H9 (cell line): ENCODE results near the gene FANCI. TPM values are rescaled to one million over a fixed set of nuclear protein-coding genes. Genes with fewer than 3 reads are reported as not detected.
"Not testable (repeated sequence)": the region's sequence is repeated elsewhere in the genome, so short reads cannot be mapped to it uniquely, and the experiment has no call there.

Experiments
- DNase-seq: peaks from one replicate; pipeline ENCODE4 v3.0.0-alpha.2; 2017
- H2AFZ ChIP-seq: one replicate; pipeline ENCODE4 v1.6.1; 2013; ENCODE audit warnings: mild to moderate bottlenecking, low read length, control low read depth, moderate library complexity
- H2AK5ac ChIP-seq: 2 replicates; pipeline ENCODE4 v1.6.1; 2013; ENCODE audit warnings: low read length, control low read depth, mixed read lengths; ENCODE audit not compliant: insufficient read length
- H2BK120ac ChIP-seq: one replicate; pipeline ENCODE4 v1.6.1; 2013; ENCODE audit warnings: low read depth, mild to moderate bottlenecking, low read length, control low read depth, inconsistent platforms; ENCODE audit not compliant: poor library complexity, severe bottlenecking
- H2BK12ac ChIP-seq: 2 replicates; pipeline ENCODE4 v1.6.1; 2013; ENCODE audit warnings: low read length, control low read depth, mixed read lengths, low read depth; ENCODE audit not compliant: insufficient read length
- H2BK15ac ChIP-seq: 2 replicates; pipeline ENCODE4 v1.6.1; 2013; ENCODE audit warnings: low read depth, low read length, control low read depth
- H2BK20ac ChIP-seq: one replicate; pipeline ENCODE4 v1.6.1; 2013; ENCODE audit warnings: low read depth, mild to moderate bottlenecking, low read length, control low read depth, inconsistent platforms; ENCODE audit not compliant: poor library complexity, severe bottlenecking
- H2BK5ac ChIP-seq: 2 replicates; pipeline ENCODE4 v1.6.1; 2013; ENCODE audit warnings: low read length, control low read depth, mixed read lengths; ENCODE audit not compliant: insufficient read length
- H3K14ac ChIP-seq: 2 replicates; pipeline ENCODE4 v1.6.1; 2013; ENCODE audit warnings: low read length, control low read depth; ENCODE audit not compliant: insufficient read depth
- H3K18ac ChIP-seq: 2 replicates; pipeline ENCODE4 v1.6.1; 2013; ENCODE audit warnings: low read depth, mild to moderate bottlenecking, mixed read lengths, low read length, control low read depth; ENCODE audit not compliant: insufficient read length
- H3K23ac ChIP-seq: 2 replicates; pipeline ENCODE4 v1.6.1; 2013; ENCODE audit warnings: low read length, control low read depth, mixed read lengths, low read depth; ENCODE audit not compliant: insufficient read length
- H3K23me2 ChIP-seq: 2 replicates; pipeline ENCODE4 v1.6.1; 2013; ENCODE audit warnings: low read depth, mild to moderate bottlenecking, mixed read lengths, low read length, control low read depth; ENCODE audit not compliant: insufficient read length, poor library complexity, severe bottlenecking
- H3K27ac ChIP-seq: 2 replicates; pipeline ENCODE4 v1.5.1; 2013; ENCODE audit warnings: low read length, control low read depth, mixed read lengths, low read depth; ENCODE audit not compliant: insufficient read length
- H3K27me3 ChIP-seq: 2 replicates; pipeline ENCODE4 v1.6.1; 2013; ENCODE audit warnings: low read length, control low read depth, inconsistent platforms; ENCODE audit not compliant: insufficient read depth
- H3K4ac ChIP-seq: 2 replicates; pipeline ENCODE4 v1.6.1; 2013; ENCODE audit warnings: low read depth, mild to moderate bottlenecking, control low read depth, inconsistent platforms, low read length, moderate library complexity
- H3K4me1 ChIP-seq: 2 replicates; pipeline ENCODE4 v1.6.1; 2013; ENCODE audit warnings: low read length, control low read depth, inconsistent platforms; ENCODE audit not compliant: insufficient read depth
- H3K4me2 ChIP-seq: 2 replicates; pipeline ENCODE4 v1.6.1; 2013; ENCODE audit warnings: low read length, control low read depth, mixed read lengths; ENCODE audit not compliant: insufficient read length, insufficient read depth
- H3K56ac ChIP-seq: 2 replicates; pipeline ENCODE4 v1.6.1; 2013; ENCODE audit warnings: low read depth, mild to moderate bottlenecking, mixed read lengths, low read length, control low read depth; ENCODE audit not compliant: insufficient read length
- H3K79me1 ChIP-seq: 2 replicates; pipeline ENCODE4 v1.6.1; 2013; ENCODE audit warnings: low read depth, mild to moderate bottlenecking, moderate library complexity, low read length, control low read depth, inconsistent platforms; ENCODE audit not compliant: insufficient read depth, poor library complexity, severe bottlenecking
- H3K79me2 ChIP-seq: 2 replicates; pipeline ENCODE4 v1.6.1; 2013; ENCODE audit warnings: low read length, control low read depth, inconsistent platforms; ENCODE audit not compliant: insufficient read depth
- H3K9ac ChIP-seq: 2 replicates; pipeline ENCODE4 v1.6.1; 2013; ENCODE audit warnings: low read length, control low read depth, mixed read lengths; ENCODE audit not compliant: insufficient read length; ENCODE audit errors: extremely low read depth
- H3K9me3 ChIP-seq: one replicate; pipeline ENCODE4 v1.6.1; 2013; ENCODE audit warnings: low read depth, low read length, inconsistent platforms; ENCODE audit not compliant: control insufficient read depth
- H3T11ph ChIP-seq: one replicate; pipeline ENCODE4 v1.6.1; 2013; ENCODE audit warnings: mild to moderate bottlenecking, low read length, control low read depth, inconsistent platforms
- H4K20me1 ChIP-seq: one replicate; pipeline ENCODE4 v1.6.1; 2013; ENCODE audit not compliant: control insufficient read depth, insufficient read length, insufficient read depth
- H4K5ac ChIP-seq: 2 replicates; pipeline ENCODE4 v1.6.1; 2013; ENCODE audit warnings: low read depth, mild to moderate bottlenecking, mixed read lengths, low read length, control low read depth; ENCODE audit not compliant: insufficient read length
- H4K8ac ChIP-seq: replicated peaks from 2 replicates; pipeline ENCODE4 v1.6.1; 2013; ENCODE audit warnings: low read length, control low read depth, mixed read lengths, low read depth; ENCODE audit not compliant: insufficient read length
- H4K91ac ChIP-seq: 2 replicates; pipeline ENCODE4 v1.6.1; 2013; ENCODE audit warnings: low read depth, mild to moderate bottlenecking, moderate library complexity, mixed read lengths, low read length, control low read depth; ENCODE audit not compliant: insufficient read length
- H3K27ac Mint-ChIP-seq, 3 experiments: 2 replicates in 2 of 3; 3 replicates in 1 of 3; pipeline ENCODE4 v1.8.0; 2020 to 2021; ENCODE audit warnings: mixed read lengths in 3 of 3, mild to moderate bottlenecking in 1 of 3, moderate library complexity in 1 of 3
- H3K27me3 Mint-ChIP-seq: 2 replicates; pipeline ENCODE4 v1.8.0; 2021; ENCODE audit warnings: low read depth, mild to moderate bottlenecking, moderate library complexity, mixed read lengths
- H3K36me3 Mint-ChIP-seq, 3 experiments: 2 replicates in 2 of 3; 3 replicates in 1 of 3; pipeline ENCODE4 v1.8.0; 2020 to 2021; ENCODE audit warnings: low read depth in 3 of 3, mixed read lengths in 3 of 3; ENCODE audit not compliant: insufficient read depth in 1 of 3
- H3K4me1 Mint-ChIP-seq, 2 experiments: 2 replicates each; pipeline ENCODE4 v1.8.0; 2020; ENCODE audit warnings: mixed read lengths in 2 of 2
- H3K4me3 Mint-ChIP-seq, 2 experiments: 2 replicates in 1 of 2; 3 replicates in 1 of 2; pipeline ENCODE4 v1.8.0; 2020 to 2021; ENCODE audit warnings: mild to moderate bottlenecking in 2 of 2, mixed read lengths in 2 of 2, moderate library complexity in 1 of 2
- H3K9me3 Mint-ChIP-seq, 2 experiments: 2 replicates in 1 of 2; 3 replicates in 1 of 2; pipeline ENCODE4 v1.8.0; 2020; ENCODE audit warnings: mild to moderate bottlenecking in 2 of 2, mixed read lengths in 2 of 2, moderate library complexity in 1 of 2
- WGBS: extraction: QIAGEN DNeasy Blood & Tissue Kit; methylation state at CpG from one replicate; pipeline ENCODE4 v1.1.7; 2013; ENCODE audit warnings: missing lambda C conversion rate, low lambda C conversion rate, mixed read lengths; ENCODE audit not compliant: insufficient read length; ENCODE audit errors: extremely low coverage; 5-methylcytosine and 5-hydroxymethylcytosine counted together
- total RNA-seq: library from RNA; stranded (reverse); gene quantifications from 2 replicates; pipeline ENCODE4 v1.2.1, GENCODE V29; 2021

The FANCI gene
- total RNA-seq, 1 experiment from 2014 or later: 106 TPM

DNA sequence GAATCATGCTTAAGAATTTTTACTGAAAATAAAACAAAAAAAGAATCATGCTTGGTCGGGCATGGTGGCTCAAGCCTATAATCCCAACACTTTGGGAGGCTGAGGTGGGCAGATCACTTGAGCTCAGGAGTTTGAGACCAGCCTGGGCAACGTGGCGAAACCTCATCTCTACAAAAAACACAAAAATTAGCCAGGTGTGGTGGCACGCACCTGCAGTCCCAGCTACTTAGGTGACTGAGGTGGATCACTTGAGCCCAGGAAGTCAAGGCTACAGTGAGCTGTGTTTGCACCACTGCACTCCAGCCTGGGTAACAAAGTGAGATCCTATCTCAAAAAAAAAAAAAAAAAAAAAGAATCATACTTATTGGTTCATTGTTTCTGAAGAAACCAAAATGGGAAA lies 33.5 kb downstream of the FANCI start:
- not testable (repeated sequence) for H4K5ac ChIP-seq, H2BK20ac ChIP-seq, H4K8ac ChIP-seq, H3K9me3 Mint-ChIP-seq, H3K79me1 ChIP-seq, DNase-seq, H3K23ac ChIP-seq, H3K27me3 Mint-ChIP-seq, H3K14ac ChIP-seq, H3K4me1 Mint-ChIP-seq, H2BK5ac ChIP-seq, H3K27me3 ChIP-seq, H2BK120ac ChIP-seq, H4K20me1 ChIP-seq, H3K27ac ChIP-seq, H3K4me1 ChIP-seq, H3K56ac ChIP-seq, H3K79me2 ChIP-seq, H3T11ph ChIP-seq, H3K4me3 Mint-ChIP-seq, H4K91ac ChIP-seq, H2BK15ac ChIP-seq, H3K18ac ChIP-seq, H3K9ac ChIP-seq, H2AK5ac ChIP-seq, H2BK12ac ChIP-seq, H3K4me2 ChIP-seq, H3K23me2 ChIP-seq, H3K4ac ChIP-seq, H3K27ac Mint-ChIP-seq, H2AFZ ChIP-seq, H3K9me3 ChIP-seq
- no CpG with 5 or more reads among the region's 4 CpGs for WGBS
- peaks cover 12 to 62% (median 50%) of the 10 kb centered on the region in 3 experiments; a peak in 6 of 7 replicates for H3K36me3 Mint-ChIP-seq
